Measurements from ENCODE around the gene CNTNAP2.
"Not testable (repeated sequence)": the region's sequence is repeated elsewhere in the genome, so short reads cannot be mapped to it uniquely, and the experiment has no call there.

- TF ChIP-seq CTCF, POLR2A (IDR thresholded peaks at IDR 0.05): not testable (repeated sequence)
Observed at GRCh38 chr7:146905746-146906145, 789.1 kb downstream of the CNTNAP2 start.

Measured in lower leg skin (tissue), 3 donors.